IMR-90 (cell line): ENCODE measurements around the gene IFT43. TPM values are rescaled to one million over a fixed set of nuclear protein-coding genes. Genes with fewer than 3 reads are reported as not detected.

Source experiments
- ATAC-seq: fragments of 200-7000 bp; cut with Tn5 transposase; 2 replicates; pipeline ENCODE4 v1.9.1; 2020; ENCODE audit warnings: low read depth, mild to moderate bottlenecking, moderate library complexity
- BruUV-seq: library from RNA; stranded (reverse); fragments of 400-500 nt; replicated peaks from 2 replicates; lab custom pipeline; 2021; lab: Mats Ljungman, UMichigan
- CTCF ChIA-PET: fragments of 300-600 bp; formaldehyde crosslinking; extraction: SDS; loops from one replicate; lab custom pipeline; 2021; ENCODE audit warnings: antibody characterized with exemption; lab: Yijun Ruan, JAX
- POLR2A ChIA-PET: fragments of 300-600 bp; sonication (Branson Sonifier 250); formaldehyde crosslinking; loops from one replicate; lab custom pipeline; 2022; ENCODE audit warnings: antibody characterized with exemption; ENCODE audit not compliant: unreplicated experiment; lab: Charles Lee
- DNase-seq: peaks from one replicate; pipeline ENCODE4 v3.0.0; 2013
- H2AFZ ChIP-seq: replicated peaks from 2 replicates; pipeline ENCODE3; 2013; ENCODE audit warnings: low read length, mild to moderate bottlenecking; ENCODE audit not compliant: poor library complexity
- H2AK5ac ChIP-seq: 2 replicates; pipeline ENCODE4 v1.6.1; 2013; ENCODE audit warnings: low read depth, low read length, inconsistent platforms
- H2AK9ac ChIP-seq: replicated peaks from 2 replicates; pipeline ENCODE3; 2013; ENCODE audit warnings: mild to moderate bottlenecking, low read depth, low read length, moderate library complexity; ENCODE audit not compliant: poor library complexity
- H2BK120ac ChIP-seq: 2 replicates; pipeline ENCODE4 v1.6.1; 2013; ENCODE audit warnings: low read depth, low read length, inconsistent platforms
- H2BK15ac ChIP-seq: 3 replicates; pipeline ENCODE4 v1.6.1; 2013; ENCODE audit warnings: low read depth, low read length, inconsistent platforms
- H2BK20ac ChIP-seq: 2 replicates; pipeline ENCODE4 v1.6.1; 2013; ENCODE audit warnings: low read depth, mild to moderate bottlenecking, inconsistent platforms, low read length, moderate library complexity
- H2BK5ac ChIP-seq: 2 replicates; pipeline ENCODE4 v1.6.1; 2013; ENCODE audit warnings: mild to moderate bottlenecking, low read depth, low read length, inconsistent platforms; ENCODE audit not compliant: poor library complexity, severe bottlenecking
- H3K14ac ChIP-seq: replicated peaks from 2 replicates; pipeline ENCODE4 v1.6.1; 2013; ENCODE audit warnings: low read depth, low read length, inconsistent platforms
- H3K18ac ChIP-seq: 2 replicates; pipeline ENCODE4 v1.6.1; 2013; ENCODE audit warnings: low read depth, low read length, control low read depth
- H3K23ac ChIP-seq: 2 replicates; pipeline ENCODE4 v1.6.1; 2013; ENCODE audit warnings: low read depth, low read length, inconsistent platforms
- H3K27ac ChIP-seq: 2 replicates; pipeline ENCODE4 v1.5.1; 2013; ENCODE audit warnings: mild to moderate bottlenecking, control low read depth, low read length; ENCODE audit not compliant: insufficient read depth
- H3K27me3 ChIP-seq: 2 replicates; pipeline ENCODE4 v1.6.1; 2013; ENCODE audit warnings: low read length; ENCODE audit not compliant: control insufficient read depth, insufficient read depth
- H3K36me3 ChIP-seq: 2 replicates; pipeline ENCODE4 v1.6.1; 2013; ENCODE audit warnings: low read length, mixed read lengths; ENCODE audit not compliant: control insufficient read depth, insufficient read depth
- H3K4ac ChIP-seq: 2 replicates; pipeline ENCODE4 v1.6.1; 2013; ENCODE audit warnings: low read depth, low read length, inconsistent platforms
- H3K4me1 ChIP-seq: 2 replicates; pipeline ENCODE4 v1.6.1; 2013; ENCODE audit warnings: low read length, mixed read lengths; ENCODE audit not compliant: control insufficient read depth, insufficient read depth
- H3K4me2 ChIP-seq: 2 replicates; pipeline ENCODE4 v1.6.1; 2013; ENCODE audit warnings: low read depth, mild to moderate bottlenecking, control low read depth, low read length, moderate library complexity
- H3K4me3 ChIP-seq: 2 replicates; pipeline ENCODE4 v1.5.1; 2013; ENCODE audit warnings: low read depth, mild to moderate bottlenecking, control low read depth, low read length, moderate library complexity; ENCODE audit not compliant: insufficient read depth
- H3K56ac ChIP-seq: 2 replicates; pipeline ENCODE4 v1.6.1; 2013; ENCODE audit warnings: low read length, inconsistent platforms; ENCODE audit not compliant: insufficient read depth; ENCODE audit errors: extremely low read depth
- H3K79me1 ChIP-seq, 2 experiments: 2 replicates each; pipeline ENCODE4 v1.6.1; 2013; ENCODE audit warnings: low read length in 2 of 2, inconsistent platforms in 1 of 2, low read depth in 1 of 2
- H3K9ac ChIP-seq: 2 replicates; pipeline ENCODE4 v1.6.1; 2013; ENCODE audit warnings: low read depth, low read length, control low read depth
- H3K9me1 ChIP-seq: 2 replicates; pipeline ENCODE4 v1.6.1; 2013; ENCODE audit warnings: low read length, inconsistent platforms; ENCODE audit not compliant: insufficient read depth
- H3K9me3 ChIP-seq: 2 replicates; pipeline ENCODE4 v1.6.1; 2013; ENCODE audit warnings: low read length; ENCODE audit not compliant: control insufficient read depth, insufficient read depth
- H4K20me1 ChIP-seq: 2 replicates; pipeline ENCODE4 v1.6.1; 2013; ENCODE audit warnings: low read length, inconsistent platforms; ENCODE audit not compliant: insufficient read depth
- H4K5ac ChIP-seq: 2 replicates; pipeline ENCODE4 v1.6.1; 2013; ENCODE audit warnings: mild to moderate bottlenecking, low read depth, low read length, control low read depth
- H4K8ac ChIP-seq, 2 experiments: 2 replicates each; pipeline ENCODE4 v1.6.1; 2013; ENCODE audit warnings: low read depth in 2 of 2, low read length in 2 of 2, control low read depth in 1 of 2, inconsistent platforms in 1 of 2
- H4K91ac ChIP-seq: 2 replicates; pipeline ENCODE4 v1.6.1; 2013; ENCODE audit warnings: low read depth, low read length, inconsistent platforms; ENCODE audit not compliant: insufficient read depth
- BHLHE40 ChIP-seq: fragments of 150-350 bp; IDR thresholded peaks from 2 replicates; pipeline ENCODE4 v1.6.1; 2016; ENCODE audit warnings: mild to moderate bottlenecking, low read depth, low read length
- CEBPB ChIP-seq: IDR thresholded peaks from 2 replicates; pipeline ENCODE4 v1.6.1; 2012; ENCODE audit warnings: low read depth, low read length, improper control_type of control experiment
- CHD1 ChIP-seq: IDR thresholded peaks from 2 replicates; pipeline ENCODE4 v1.6.1; 2012; ENCODE audit warnings: low read depth, low read length, improper control_type of control experiment
- CTCF ChIP-seq: conservative IDR thresholded peaks from 2 replicates; pipeline ENCODE4 v1.5.1; 2012; ENCODE audit warnings: mild to moderate bottlenecking, low read depth, low read length, improper control_type of control experiment
- FOS ChIP-seq: fragments of 150-350 bp; IDR thresholded peaks from 2 replicates; pipeline ENCODE4 v1.6.1; 2016; ENCODE audit warnings: low read depth, low read length
- MAZ ChIP-seq: IDR thresholded peaks from 2 replicates; pipeline ENCODE4 v1.6.1; 2012; ENCODE audit warnings: low read depth, mild to moderate bottlenecking, low read length, improper control_type of control experiment, moderate library complexity, borderline replicate concordance
- MXI1 ChIP-seq: IDR thresholded peaks from 2 replicates; pipeline ENCODE4 v1.6.1; 2012; ENCODE audit warnings: low read depth, mild to moderate bottlenecking, low read length, moderate library complexity, borderline replicate concordance
- NFE2L2 ChIP-seq: fragments of 150-350 bp; IDR thresholded peaks from 2 replicates; pipeline ENCODE4 v1.6.1; 2016; ENCODE audit warnings: low read depth, mild to moderate bottlenecking, low read length
- RAD21 ChIP-seq: IDR thresholded peaks from 2 replicates; pipeline ENCODE4 v1.6.1; 2012; ENCODE audit warnings: low read length, improper control_type of control experiment
- RFX5 ChIP-seq: IDR thresholded peaks from 2 replicates; pipeline ENCODE4 v1.8.0; 2012; ENCODE audit warnings: low read depth, mild to moderate bottlenecking, low read length, moderate library complexity
- USF2 ChIP-seq: fragments of 150-350 bp; IDR thresholded peaks from 2 replicates; pipeline ENCODE4 v1.6.1; 2017; ENCODE audit warnings: mild to moderate bottlenecking, antibody characterized with exemption, low read length, low read depth
- WGBS, 2 experiments: methylation state at CpG; one replicate each; pipeline versions ENCODE4 v1.1.5 to v1.1.7; 2013; ENCODE audit warnings: missing lambda C conversion rate in 2 of 2; ENCODE audit not compliant: insufficient read length in 1 of 2; ENCODE audit errors: extremely low coverage in 2 of 2; 5-methylcytosine and 5-hydroxymethylcytosine counted together
- dilution Hi-C: fragments of 300-500 bp; cut with HindIII; formaldehyde crosslinking; loops from one replicate; pipeline ENCODE4 v1.14.3; 2018; ENCODE audit warnings: low sequenced_read_pairs; ENCODE audit not compliant: unreplicated experiment
- in situ Hi-C: fragments of 300-500 bp; cut with MboI; formaldehyde crosslinking; loops from 3 replicates; pipeline ENCODE4 v1.14.3; 2019; ENCODE audit warnings: low sequenced_read_pairs, inconsistent platforms, mixed read lengths
- intact Hi-C: fragments of 100-400 bp; cut with micrococcal nuclease; formaldehyde crosslinking; loops from 2 replicates; pipeline ENCODE4 v1.10.0; 2022
- polyA plus RNA-seq, 3 experiments: library from polyadenylated mRNA; depleted of rRNA; stranded (reverse); fragments of >200 nt; gene quantifications; 2 replicates each; pipeline ENCODE4 v1.2.3, GENCODE V29; 2012; ENCODE audit warnings: low replicate concordance in 1 of 3
- total RNA-seq: library from RNA; depleted of rRNA; stranded (reverse); fragments of >200 nt; gene quantifications from 2 replicates; pipeline ENCODE4 v1.2.3, GENCODE V29; 2012

IFT43 gene
- total and polyA plus RNA-seq, 2 of the 4 experiments (the other 2 are of a cell fraction): 41.4 to 43.2 TPM

- TF ChIP-seq MXI1: no peak
- no peak for TF ChIP-seq RFX5
- TF ChIP-seq MAZ: no peak
- no peak for TF ChIP-seq NFE2L2
These were observed 2.6 kb upstream of the IFT43 start (continued) for GRCh38 chr14:75983019-75983358.

GRCh38 chr14:75984674-75985073 is 889 bp upstream of the IFT43 start:
- H4K8ac ChIP-seq: no peak overlapping the region
- BruUV-seq: no TSS peak
- H2AK9ac ChIP-seq: no peak overlapping the region
- in situ Hi-C loops: loop anchor here (5.0 to 25.0 kb wide), 4 partner anchors 190 to 1078 kb away; partner anchors contain the start of gene FLVCR2
- H3K27ac ChIP-seq: no peak overlapping the region
- H2AK5ac ChIP-seq: no peak overlapping the region
- intact Hi-C loops: loop anchor here (5.0 kb wide), 2 partner anchors 117 to 407 kb away; partner anchors contain the start of gene FLVCR2
- no peak overlapping the region for H3K9ac ChIP-seq
- no peak overlapping the region for H2BK20ac ChIP-seq
- peaks cover 6% of the 10 kb centered on the region for H3K36me3 ChIP-seq
- no peak overlapping the region for H2BK5ac ChIP-seq
- H3K14ac ChIP-seq: no peak overlapping the region
- no peak overlapping the region for H3K4ac ChIP-seq
- ATAC-seq (no peak), DNase-seq (no peak)
- no peak overlapping the region for H2BK15ac ChIP-seq
- no peak overlapping the region for H3K23ac ChIP-seq
- dilution Hi-C loops: no loop called here
- H4K91ac ChIP-seq: no peak overlapping the region
- H3K56ac ChIP-seq: no peak overlapping the region
- H3K4me2 ChIP-seq: no peak overlapping the region
- H3K4me3 ChIP-seq: no peak overlapping the region
- no peak for TF ChIP-seq USF2
- TF ChIP-seq CHD1: no peak
- no peak for TF ChIP-seq RAD21
- TF ChIP-seq NFE2L2: no peak
- no peak for TF ChIP-seq BHLHE40
- TF ChIP-seq RFX5: no peak
- no peak for TF ChIP-seq CTCF
- no peak for TF ChIP-seq FOS
- TF ChIP-seq MXI1: no peak
- no peak for TF ChIP-seq CEBPB
- TF ChIP-seq MAZ: no peak
- no peak overlapping the region for H4K5ac ChIP-seq
- no peaks in the 10 kb centered on the region for H3K9me1 ChIP-seq
- H3K79me1 ChIP-seq: peaks cover 7 to 15% of the 10 kb centered on the region in 2 experiments
- CTCF ChIA-PET: interaction anchor here (2.2 kb wide), 1 partner anchor 273 kb away, joined by 6 read pairs; no protein-coding TSS in a partner anchor
- H4K20me1 ChIP-seq: no peaks in the 10 kb centered on the region
- no peak overlapping the region for H2BK120ac ChIP-seq
- POLR2A ChIA-PET: no interaction called here
- WGBS, 2 experiments: no CpG with 5 or more reads among the region's 2 CpGs
- H3K18ac ChIP-seq: no peak overlapping the region
- H2AFZ ChIP-seq: no peak overlapping the region
- no peaks in the 10 kb centered on the region; the same call in 1 of the 2 replicates for H3K27me3 ChIP-seq
- H3K9me3 ChIP-seq: no peaks in the 10 kb centered on the region
- peaks cover 7% of the 10 kb centered on the region; the same call in 1 of the 2 replicates for H3K4me1 ChIP-seq
